LoVo (cell line): ENCODE measurements around the gene COMT.
"Not testable (repeated sequence)": the region's sequence is repeated elsewhere in the genome, so short reads cannot be mapped to it uniquely, and the experiment has no call there.

Source experiments
- DNase-seq: peaks from one replicate; pipeline ENCODE4 v3.0.0-alpha.2; 2016; ENCODE audit warnings: low spot score

Gene COMT

GRCh38 chr22:19909350-19910179 lies 32.0 kb upstream of the COMT start:
- peak; percentile 79 for DNase-seq

- no peak for DNase-seq
These were observed 31.3 kb upstream of the COMT start for GRCh38 chr22:19910180-19910744.

GRCh38 chr22:19911540-19912270 lies 29.9 kb upstream of the COMT start:
- no peak for DNase-seq

- DNase-seq, result no peak
These were observed 29.1 kb upstream of the COMT start for GRCh38 chr22:19912271-19912999.

GRCh38 chr22:19913337-19913936 lies 28.1 kb upstream of the COMT start:
- no peak for DNase-seq

GRCh38 chr22:19914201-19914943 lies 27.2 kb upstream of the COMT start:
- DNase-seq, result no peak

- no peak for DNase-seq
These were observed 26.2 kb upstream of the COMT start for GRCh38 chr22:19915287-19915954.

GRCh38 chr22:19916006-19916405 lies 25.6 kb upstream of the COMT start:
- DNase-seq, result no peak

GRCh38 chr22:19916941-19917340 lies 24.6 kb upstream of the COMT start:
- DNase-seq, result no peak

GRCh38 chr22:19917389-19918138 lies 24.0 kb upstream of the COMT start:
- no peak for DNase-seq

GRCh38 chr22:19918332-19919106 lies 23.1 kb upstream of the COMT start:
- no peak for DNase-seq

- DNase-seq, result no peak
These were observed 21.7 kb upstream of the COMT start for GRCh38 chr22:19919701-19920363.

GRCh38 chr22:19921544-19922081 lies 20.0 kb upstream of the COMT start:
- DNase-seq, result no peak

GRCh38 chr22:19923914-19924513 lies 17.6 kb upstream of the COMT start:
- no peak for DNase-seq

- DNase-seq, result not testable (repeated sequence)
These were observed 15.5 kb upstream of the COMT start for GRCh38 chr22:19926028-19926427.

- DNase-seq, result no peak
These were observed 13.9 kb upstream of the COMT start for GRCh38 chr22:19927696-19928095.

GRCh38 chr22:19928207-19928606 lies 13.4 kb upstream of the COMT start:
- no peak for DNase-seq
